Measurements from ENCODE around the gene PALD1.

GRCh38 chr10:70597856-70598815, 119.6 kb downstream of the PALD1 start:
- no peak for TF ChIP-seq POLR2A (IDR thresholded peaks at IDR 0.05)
- TF ChIP-seq POLR2AphosphoS5 (IDR thresholded peaks at IDR 0.05), result no peak
- TF ChIP-seq CTCF (IDR thresholded peaks at IDR 0.05), result no peak

Data from breast epithelium (tissue), 3 donors.